GM19463 (cell line): ENCODE data around the gene NELL1.

Experiments used
- ATAC-seq: cut with Tn5 transposase; IDR thresholded peaks from one replicate; pipeline ENCODE4 v1.9.1; 2021; ENCODE audit warnings: mild to moderate bottlenecking, moderate library complexity; ENCODE audit not compliant: unreplicated experiment

NELL1 gene

DNA sequence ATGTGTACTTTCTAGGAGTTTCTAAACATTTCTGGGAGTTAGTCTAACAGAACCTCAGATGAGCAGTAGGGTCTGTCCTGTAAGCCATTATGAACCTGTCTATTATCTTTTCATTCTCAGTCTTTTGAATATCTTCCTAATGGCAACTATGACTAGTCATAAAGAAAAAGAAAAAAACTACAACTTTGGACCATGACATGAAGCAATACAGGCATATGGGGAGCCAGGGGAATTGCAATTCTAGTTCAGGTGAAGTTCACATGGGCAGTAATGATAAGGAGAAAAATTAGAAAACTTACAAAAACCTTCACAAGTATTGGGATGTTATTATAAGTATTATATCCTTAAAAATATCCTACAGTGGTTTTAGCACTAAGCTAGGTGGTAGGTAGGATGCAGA is 874.5 kb downstream of the NELL1 start:
- no peak for ATAC-seq

DNA sequence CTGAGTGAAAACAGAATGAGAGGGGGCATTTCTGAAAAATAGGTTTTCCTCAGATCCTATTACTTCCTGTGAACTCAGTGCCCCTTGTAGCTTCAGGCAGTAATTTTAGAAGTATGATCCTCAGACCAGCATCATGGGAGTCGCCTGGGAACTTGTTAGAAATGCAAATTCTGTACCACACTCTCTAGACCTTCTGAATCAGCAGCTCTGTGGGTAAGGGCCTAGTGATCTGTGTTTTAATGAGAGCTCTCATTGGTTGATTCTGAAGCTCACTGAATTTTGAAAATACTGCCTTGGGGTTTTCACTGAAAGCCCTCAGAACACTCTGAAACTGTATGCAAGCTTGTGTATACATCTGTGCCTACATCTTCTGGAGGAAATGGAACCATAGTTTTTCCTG is 876.3 kb downstream of the NELL1 start:
- no peak for ATAC-seq

- no peak for ATAC-seq
These were observed 877.3 kb downstream of the NELL1 start for GRCh38 chr11:21546703-21547102.

GRCh38 chr11:21552911-21553310 is 883.5 kb downstream of the NELL1 start:
- ATAC-seq = no peak

DNA sequence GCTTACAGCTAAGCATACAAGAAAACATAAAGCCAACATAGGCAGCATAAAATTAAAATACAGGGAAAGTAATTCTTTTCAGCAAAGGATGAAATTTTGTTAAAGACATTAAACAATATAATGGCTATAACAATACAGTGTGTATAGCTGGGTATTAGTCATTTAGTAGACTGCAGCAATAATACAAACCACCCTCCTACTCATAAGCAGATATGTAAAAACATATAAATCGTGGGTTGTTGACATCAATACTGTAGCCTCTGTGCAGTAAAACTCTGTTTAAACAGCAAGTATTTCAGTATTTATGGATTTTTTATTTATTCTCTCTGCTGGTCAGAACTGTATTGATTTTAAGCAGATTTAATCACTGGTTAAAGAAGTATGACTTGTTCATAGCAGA is 884.4 kb downstream of the NELL1 start:
- no peak for ATAC-seq

DNA sequence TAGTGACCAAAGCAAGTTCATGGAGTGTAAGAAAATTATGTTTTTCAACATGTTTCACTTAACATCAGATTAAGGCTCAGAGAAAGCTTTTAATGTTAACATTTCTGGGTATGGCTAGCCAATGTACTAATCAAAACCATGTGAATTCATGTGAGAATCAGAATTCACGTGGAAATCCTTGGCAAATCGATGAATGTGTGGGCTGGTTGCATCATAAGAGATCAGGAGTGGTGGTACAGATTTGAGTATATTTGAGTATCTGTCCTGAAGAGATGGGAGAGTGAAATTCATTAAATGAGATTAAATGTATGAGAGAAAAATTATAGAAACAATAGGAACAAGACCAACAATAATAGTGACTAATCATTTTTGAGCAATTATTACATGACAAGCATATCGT is 884.9 kb downstream of the NELL1 start:
- ATAC-seq = no peak

- ATAC-seq = no peak
These were observed 887.5 kb downstream of the NELL1 start for GRCh38 chr11:21556926-21557325.

- no peak for ATAC-seq
These were observed 891.1 kb downstream of the NELL1 start for GRCh38 chr11:21560466-21560975.

GRCh38 chr11:21561581-21561980 is 892.2 kb downstream of the NELL1 start:
- ATAC-seq = no peak

DNA sequence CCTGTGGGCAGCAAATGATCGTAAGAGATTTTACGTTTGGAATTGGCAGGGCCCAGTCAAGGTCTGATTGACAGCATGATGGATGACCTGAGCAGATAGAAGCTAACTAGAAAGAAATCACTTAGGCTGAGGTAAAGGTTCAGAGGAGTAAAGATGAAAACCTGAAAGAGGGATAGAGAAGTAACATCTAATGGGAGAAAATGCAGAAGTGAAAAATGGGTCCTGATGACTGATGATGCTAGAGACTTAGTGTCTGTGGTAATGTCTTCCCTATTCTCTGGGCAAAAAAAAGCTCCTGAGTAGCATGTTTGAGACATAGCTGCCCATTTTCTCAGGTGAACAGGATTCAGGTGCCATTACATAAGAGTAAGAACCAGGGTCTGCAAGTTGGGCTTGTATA is 894.7 kb downstream of the NELL1 start:
- ATAC-seq = no peak

DNA sequence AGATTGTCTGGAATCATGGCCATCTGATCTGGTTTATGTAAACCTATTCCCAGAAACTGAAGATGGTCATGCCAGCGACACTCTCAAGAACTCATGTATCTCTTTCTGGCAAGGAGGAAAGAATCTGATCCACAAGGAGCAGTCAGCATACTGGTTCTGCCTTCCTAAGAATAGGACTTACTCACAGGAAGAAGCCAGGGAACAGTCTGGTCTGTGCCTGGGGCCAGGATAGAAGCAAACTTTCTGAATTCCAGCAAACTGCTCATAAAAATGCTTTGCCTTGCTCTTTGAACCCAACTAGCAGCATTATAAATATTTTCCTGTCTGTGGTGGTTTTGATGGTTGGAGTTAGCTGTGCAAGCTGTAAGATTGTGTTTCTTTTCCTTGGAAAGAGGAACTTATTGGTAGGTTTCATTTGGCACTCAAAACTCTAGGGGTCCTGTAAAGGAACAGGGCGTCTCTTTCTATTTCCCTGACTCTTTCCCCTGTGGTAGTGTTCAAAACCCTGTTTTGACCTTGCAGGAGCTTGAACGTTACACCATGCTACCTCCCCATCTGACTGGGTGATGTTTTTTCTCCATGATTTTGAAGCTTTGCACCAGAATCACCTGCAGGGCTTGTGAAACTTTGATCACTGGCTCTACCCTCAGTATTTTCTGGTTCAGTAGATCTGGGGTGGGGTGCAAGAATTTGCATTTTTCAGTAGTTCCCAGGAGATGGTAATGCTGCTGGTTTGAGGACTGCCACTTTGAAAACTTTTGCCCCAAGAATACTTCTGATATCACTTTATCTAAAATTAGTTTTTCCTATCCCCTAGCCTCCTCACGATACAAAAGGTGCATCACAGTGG is 895.7 kb downstream of the NELL1 start:
- no peak for ATAC-seq

DNA sequence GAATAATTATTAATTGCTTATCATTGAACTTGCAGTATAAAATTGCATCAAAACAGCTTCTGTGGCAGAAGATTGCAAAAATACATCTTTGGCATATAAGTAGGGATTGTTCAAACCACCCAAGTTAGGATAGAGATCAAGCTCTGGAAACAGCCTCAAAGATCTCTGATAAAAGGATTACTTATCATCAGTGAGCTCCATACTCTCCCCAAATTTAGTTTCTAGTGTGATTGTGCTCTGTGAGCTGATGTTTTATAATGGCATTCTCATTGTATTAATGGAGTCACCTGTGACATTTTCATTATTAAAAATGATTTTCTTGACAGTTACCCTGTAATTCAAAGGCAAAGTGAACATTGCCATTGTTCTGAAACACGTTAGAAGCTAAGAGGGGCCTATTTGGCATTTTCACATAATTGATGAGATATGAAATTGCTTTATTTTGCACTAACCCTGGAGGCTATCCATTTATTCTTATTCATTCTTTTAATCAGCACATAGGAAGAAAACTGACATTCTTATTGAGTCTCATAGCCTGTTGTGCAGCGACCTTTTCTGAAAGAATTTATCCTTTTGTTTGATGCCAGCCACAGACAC is 897.2 kb downstream of the NELL1 start:
- ATAC-seq = no peak

DNA sequence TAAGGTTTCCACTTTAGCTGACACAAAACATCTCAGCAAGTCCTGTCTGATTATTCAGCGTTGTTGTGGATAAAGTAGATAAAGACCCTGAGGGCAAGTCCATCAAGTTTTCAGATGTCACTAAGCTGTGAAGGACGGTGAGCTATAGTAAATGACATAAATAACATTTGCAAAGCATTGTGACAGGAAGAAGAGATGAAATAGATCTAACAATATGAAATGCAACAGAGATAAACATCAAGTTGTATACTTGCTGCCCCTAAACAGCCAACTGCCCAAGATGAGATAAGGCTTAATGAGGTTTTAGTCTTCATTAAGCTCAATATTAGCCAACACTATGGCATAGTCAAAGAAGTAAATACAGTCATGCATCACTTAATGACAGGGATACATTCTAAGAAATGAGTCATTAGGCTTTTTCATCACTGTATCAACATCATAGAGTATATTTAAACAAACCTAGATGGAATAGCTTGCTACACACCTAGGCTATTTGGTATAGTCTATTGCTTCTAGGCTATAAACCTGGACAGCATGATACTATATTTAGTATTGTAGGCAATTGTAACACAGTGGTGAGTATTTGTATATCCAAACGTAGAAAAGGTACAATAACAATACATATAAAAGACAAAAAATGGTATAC is 898.4 kb downstream of the NELL1 start:
- ATAC-seq = no peak

DNA sequence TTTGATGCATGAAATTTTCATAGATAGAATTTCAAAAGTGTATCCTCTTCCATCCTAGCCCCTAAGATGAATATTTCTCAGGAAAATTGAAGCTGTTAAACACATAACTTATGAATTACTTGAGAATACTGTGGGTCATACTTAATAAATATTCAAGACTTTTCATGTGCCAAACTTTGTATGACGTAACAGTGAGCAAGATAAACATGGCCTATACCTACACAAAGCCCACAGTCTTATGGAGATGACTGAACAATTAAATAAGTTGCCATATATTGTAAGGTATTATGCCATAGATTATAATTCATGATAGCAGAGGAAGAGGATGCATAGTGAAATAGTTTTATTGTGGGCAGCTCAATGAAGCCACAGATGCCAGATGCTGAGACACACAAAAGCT is 902.8 kb downstream of the NELL1 start:
- no peak for ATAC-seq

GRCh38 chr11:21582791-21583190 is 913.4 kb downstream of the NELL1 start:
- no peak for ATAC-seq

GRCh38 chr11:21588754-21589153 is 919.4 kb downstream of the NELL1 start:
- ATAC-seq = no peak

DNA sequence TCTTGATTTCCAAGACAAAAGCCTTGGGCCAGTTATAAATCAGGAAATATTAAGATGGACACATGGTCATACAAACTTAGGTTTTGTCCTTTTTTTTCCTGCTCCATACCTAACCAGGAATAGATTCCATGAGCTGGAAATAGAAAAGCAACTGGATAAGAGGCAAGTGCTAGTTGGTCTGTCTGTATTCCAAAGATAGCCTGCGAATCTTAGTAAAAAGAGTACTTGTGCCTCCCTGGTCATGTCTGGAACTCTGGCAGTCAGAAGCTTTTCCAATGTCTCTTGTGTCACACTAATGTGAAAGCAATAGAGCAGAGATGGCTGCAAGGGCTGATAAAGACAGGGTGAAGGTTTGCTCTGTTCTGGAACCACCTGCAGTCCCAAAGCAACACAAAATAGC is 933.3 kb downstream of the NELL1 start:
- ATAC-seq = no peak

DNA sequence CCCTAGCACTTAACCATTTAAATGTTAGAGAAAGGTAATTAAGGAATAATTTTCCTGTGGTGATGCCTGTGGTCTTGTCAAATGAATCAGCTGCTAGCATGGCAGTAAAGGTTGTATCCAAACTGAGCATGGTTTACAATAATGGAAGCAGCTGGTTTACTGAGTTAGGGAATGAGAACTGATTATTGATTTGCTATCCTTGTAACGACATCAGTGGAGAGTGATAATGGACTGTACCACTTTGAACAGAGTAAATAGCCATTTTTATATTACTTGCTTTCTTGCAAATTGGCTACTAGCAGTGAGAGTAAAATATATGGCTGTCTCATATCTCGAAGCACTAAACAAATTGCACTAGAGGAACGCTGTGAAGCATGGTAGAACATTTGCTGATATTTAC is 934.5 kb downstream of the NELL1 start:
- ATAC-seq = no peak

DNA sequence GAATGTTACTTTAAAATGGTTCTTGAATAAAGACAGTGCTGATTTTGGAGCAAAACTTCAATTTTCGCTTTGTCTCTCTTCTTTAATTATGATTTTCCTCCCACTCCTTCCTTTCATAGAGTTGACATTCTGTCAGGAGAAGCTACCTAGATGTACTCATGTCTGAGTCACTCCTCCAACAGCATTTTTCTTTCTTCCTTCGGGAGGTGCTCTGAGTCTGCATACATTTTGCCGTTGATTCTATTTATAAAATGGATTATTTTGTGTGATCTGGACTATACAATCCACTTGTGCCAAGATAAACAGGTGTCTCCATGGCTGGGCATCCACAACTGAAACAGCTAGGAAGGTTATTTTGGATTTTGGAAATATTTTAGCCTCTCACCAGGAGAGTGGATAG is 935.2 kb downstream of the NELL1 start:
- ATAC-seq = no peak

DNA sequence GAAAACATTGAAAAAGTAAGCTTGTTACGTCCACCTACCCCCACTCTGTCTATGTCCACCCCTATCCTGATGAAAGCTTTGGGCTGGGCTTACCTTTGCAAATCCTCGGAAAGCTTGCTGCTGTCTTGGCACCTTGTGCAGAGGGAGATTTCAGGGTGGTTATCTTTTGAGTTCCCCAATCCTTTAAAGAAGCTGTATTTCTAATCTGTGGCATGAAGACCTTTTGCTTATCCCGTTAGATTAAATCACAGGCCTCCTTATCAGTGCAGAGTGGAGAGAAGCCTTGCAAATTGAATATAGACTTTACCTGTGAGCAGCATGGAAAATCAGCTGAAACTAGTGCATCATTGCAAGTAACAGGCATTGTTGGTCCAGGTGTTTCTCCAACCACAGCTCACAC is 942.9 kb downstream of the NELL1 start:
- ATAC-seq = no peak

DNA sequence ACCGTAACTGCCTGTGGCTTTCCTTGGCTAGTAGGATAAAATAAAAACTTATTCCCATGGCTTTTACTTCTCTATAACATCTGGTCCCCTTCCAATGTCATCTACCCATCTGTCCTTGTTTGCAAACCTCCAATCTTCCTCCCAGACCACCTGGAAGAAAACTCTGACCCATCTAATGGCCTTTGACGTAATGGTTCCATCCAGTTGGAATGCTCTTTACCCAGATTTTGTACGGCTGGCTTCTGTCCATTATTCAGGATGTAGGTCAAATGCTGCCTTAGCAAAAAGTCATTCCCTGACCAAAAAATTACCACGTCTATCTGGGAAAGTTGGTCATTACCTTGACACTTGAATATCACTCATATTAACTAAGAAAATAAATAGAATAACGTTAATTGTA is 945.6 kb downstream of the NELL1 start:
- ATAC-seq = no peak

DNA sequence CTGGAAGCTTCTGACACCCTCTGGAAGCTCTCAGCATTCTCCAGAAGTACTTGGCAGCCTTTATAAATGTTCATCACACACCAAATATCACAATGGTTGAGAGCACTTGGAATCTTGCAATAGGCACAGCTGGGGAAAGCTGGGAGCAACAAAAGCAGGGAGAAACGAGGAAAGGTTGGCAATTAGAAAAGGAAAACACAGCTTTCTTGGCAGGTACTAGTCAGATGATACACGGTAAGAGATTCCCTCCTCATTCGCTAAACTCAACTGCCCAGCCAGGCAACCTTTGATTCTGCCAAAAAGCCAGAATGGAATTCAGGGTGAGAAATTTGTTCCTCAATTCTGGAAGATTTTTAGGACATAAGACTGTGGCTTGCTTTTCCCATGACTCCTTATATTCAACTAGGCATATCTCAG is 946.6 kb downstream of the NELL1 start:
- no peak for ATAC-seq
